ENCODE results near the gene SLC35E1.

DNA sequence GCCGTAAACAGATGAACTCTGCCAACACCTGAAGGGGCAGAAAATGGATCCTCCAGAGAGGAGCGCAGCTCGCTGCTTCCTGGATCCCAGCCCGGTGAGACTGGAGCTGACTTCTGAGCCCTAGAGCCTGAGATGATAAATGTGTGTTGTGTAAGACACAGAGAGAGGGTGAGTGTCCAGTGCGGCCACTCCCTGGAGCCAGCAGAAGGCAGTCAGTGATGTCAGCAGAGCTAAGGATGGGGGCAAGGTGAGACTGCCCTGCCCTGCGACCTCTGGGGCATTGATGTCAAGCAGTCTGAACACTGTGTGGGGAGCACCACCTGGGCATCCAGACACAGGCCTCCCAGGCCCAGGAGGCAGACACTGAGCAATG lies 9.7 kb upstream of the SLC35E1 start:
- TF ChIP-seq, protein P1, sequence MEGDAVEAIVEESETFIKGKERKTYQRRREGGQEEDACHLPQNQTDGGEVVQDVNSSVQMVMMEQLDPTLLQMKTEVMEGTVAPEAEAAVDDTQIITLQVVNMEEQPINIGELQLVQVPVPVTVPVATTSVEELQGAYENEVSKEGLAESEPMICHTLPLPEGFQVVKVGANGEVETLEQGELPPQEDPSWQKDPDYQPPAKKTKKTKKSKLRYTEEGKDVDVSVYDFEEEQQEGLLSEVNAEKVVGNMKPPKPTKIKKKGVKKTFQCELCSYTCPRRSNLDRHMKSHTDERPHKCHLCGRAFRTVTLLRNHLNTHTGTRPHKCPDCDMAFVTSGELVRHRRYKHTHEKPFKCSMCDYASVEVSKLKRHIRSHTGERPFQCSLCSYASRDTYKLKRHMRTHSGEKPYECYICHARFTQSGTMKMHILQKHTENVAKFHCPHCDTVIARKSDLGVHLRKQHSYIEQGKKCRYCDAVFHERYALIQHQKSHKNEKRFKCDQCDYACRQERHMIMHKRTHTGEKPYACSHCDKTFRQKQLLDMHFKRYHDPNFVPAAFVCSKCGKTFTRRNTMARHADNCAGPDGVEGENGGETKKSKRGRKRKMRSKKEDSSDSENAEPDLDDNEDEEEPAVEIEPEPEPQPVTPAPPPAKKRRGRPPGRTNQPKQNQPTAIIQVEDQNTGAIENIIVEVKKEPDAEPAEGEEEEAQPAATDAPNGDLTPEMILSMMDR (conservative IDR thresholded peaks at IDR 0.05; ENCODE audit: low read depth, low read length), result no peak
- TF ChIP-seq EZH2phosphoT487 (IDR thresholded peaks at IDR 0.05; ENCODE audit: borderline replicate concordance, low read length) (no peak), EZH2 (IDR thresholded peaks at IDR 0.05; ENCODE audit: low read length, unreplicated experiment) (no peak)

Measured in PC-3 (cell line).